HG02870 (cell line): ENCODE results near the gene EME2.

Experiments used
- ATAC-seq: cut with Tn5 transposase; IDR thresholded peaks from one replicate; pipeline ENCODE4 v1.9.1; 2021; ENCODE audit warnings: mild to moderate bottlenecking, moderate library complexity; ENCODE audit not compliant: unreplicated experiment

The EME2 gene

DNA sequence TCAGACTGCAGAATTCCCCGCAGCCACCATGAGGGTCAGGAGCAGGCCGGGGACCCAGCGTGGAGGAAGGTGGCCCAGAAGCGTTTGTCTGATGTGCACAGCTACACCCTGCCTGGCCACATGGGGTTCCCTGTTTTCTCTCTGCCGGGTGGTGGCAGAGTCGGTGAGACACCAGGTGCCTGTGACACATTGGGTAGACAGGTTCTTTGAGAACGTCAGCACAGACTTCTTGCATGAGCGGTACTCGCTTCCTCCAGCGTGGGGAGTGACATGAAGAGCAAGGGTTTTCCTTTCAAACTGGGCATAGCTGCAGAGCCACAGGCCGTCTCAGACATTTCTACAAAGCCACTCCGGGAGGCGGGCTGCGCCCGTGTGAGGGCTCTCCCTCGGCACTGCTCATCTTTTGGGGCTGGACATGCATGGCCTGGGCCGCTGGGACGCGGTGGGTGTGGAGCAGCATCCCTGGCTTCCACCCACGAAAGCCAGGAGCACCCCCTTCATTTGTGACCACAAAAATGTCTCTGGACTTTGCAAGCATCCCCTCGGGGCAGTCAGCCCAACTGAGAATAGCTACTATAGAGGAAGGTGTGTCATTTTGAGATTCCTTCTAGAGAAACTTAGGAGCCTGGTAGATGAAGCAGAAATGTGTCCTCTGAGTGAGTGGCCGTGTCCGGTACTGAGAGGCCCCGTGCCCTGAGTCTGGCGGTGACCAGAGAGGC, 27.3 kb upstream of the EME2 start:
- no peak for ATAC-seq

DNA sequence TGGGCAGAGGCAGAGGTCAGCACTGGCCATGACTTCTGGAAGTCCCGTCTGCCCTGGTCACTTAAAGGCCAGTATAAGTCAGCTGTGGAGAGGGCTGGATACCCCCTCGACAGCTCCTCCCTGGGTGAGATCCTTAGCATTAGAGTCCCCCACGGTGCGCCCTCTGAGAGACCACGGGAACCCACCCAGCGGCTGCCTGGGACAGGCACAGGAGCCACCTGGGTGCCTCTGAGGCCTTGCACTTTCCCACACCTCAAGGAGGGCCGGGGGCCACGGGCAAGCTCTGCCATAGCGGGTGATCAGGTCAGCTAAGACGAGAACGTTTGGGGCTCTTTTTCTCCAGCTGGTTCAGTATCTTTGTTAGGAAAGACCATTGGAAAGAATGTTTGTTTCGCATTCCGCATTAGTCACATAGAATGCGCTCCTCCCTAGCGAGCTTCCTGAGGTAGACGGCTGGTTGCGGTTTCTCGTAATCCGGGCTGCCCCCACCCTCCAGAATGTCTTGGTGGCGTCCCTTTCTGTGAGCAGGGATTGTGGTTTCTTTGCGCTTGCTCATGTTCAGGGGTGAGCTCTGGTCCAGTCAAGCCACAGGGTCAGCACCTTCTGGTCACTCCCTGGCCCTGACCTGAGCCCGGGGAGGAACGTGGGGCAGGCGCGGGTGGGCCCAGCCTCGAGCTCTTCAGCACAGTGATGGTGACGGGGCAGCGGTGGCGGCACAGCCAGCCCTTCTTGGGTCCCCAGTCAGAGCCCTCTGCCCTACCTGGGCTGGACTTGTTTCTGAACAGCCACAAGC, 26.5 kb upstream of the EME2 start:
- ATAC-seq, result no peak

DNA sequence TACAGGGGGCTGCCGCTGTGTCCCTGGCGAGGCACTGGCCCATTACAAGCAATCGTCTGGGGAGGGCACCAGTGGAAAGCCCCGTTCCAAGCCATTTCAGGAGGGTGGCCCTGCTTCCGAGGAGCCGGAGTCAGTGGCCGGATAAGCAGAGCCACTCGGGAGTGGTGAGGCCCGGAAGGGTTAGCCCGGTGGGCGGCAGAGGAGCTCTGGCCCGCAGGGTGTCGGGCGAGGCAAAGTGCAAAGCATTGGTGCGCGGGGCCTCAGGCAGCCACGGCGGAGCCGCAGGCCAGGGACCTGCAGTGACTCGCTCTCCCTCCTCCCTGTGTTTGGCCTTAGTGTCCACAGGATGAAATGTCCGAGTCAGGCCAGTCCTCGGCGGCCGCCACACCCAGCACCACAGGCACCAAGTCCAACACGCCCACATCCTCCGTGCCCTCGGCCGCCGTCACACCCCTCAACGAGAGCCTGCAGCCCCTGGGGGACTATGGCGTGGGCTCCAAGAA, 25.9 kb upstream of the EME2 start:
- ATAC-seq, result no peak

DNA sequence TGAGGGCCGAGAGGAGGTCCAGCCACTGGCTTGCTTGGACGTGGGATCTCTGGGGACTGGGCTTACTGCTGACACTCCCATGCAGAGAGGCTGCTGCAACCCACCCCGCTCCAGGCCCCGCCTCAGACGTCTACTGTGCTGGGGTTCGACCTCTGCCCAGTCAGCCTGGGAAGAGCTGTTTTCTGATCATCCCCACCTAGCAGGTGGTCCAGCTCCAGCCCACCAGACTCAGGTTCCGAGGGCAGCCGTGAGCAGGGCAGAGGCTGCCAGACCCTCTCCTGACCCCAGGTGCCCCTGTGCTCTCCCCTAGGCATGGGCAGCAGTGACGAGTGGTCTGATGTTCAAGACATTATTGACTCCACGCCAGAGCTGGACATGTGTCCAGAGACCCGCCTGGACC, 24.7 kb upstream of the EME2 start:
- ATAC-seq, result no peak

DNA sequence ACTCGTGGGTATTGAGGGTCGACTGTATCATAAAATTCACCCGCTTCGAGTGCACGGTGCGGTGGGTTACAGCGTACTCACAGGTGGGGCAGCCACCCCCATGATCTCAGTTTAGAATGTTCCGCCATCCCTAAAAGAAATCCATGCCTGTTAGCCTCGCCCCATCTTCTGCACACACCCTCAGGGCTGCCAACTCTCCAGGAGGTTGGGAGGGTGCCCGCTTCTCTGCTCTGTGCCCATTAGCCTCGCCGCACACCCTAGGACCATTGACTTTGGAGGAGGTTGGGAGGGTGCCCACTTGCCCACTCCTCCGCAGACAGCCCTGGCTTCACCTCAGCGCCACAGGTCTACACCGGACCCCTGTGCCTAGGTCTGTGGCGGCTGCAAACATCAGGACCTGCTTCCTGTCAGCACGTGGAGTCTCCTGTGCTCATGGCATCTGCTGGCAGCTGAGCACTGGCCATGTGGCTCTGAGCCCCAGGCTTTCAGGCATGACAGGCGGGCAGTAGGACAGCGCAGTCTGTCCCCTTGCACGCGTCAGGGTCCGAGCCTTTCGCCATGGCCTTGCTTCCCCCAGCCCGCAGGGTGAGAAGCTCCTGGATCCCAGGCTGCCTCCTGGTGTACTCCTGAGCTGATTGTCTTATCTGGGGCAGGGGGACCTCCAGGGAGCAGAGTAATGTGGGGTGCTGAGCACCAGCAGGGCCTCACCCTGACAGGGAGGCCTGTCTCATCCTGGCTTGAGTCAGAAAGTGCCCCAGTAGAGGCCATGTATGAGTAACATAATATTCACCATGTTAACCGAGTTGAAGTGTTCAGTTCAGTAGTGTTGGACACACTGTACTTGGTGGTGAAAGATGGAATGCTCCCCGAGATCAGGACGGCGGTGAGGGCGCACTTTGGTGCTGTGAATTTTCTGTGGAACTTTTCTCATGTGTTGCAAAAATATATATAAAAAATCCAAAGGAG, 23.2 kb upstream of the EME2 start:
- no peak for ATAC-seq

DNA sequence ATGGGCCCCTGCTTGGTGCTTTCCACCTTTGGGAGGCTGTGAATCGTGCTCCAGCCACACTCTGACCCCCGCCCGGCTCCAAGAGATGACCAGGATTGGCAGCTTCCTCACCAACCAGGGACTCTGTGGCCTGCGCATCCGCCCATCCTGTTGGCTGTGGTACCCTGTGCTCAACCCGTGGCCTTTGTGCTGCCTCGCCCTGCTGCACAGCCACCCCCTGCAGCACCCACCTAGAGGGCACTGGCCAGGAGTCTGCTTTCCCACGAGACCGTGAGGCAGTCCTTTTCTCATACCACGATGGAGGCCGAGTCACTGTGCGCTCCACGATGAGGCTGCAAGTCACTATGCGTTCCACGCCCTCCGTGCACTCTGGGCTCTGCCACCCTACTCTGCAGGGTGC, 20.7 kb upstream of the EME2 start:
- ATAC-seq, result no peak

DNA sequence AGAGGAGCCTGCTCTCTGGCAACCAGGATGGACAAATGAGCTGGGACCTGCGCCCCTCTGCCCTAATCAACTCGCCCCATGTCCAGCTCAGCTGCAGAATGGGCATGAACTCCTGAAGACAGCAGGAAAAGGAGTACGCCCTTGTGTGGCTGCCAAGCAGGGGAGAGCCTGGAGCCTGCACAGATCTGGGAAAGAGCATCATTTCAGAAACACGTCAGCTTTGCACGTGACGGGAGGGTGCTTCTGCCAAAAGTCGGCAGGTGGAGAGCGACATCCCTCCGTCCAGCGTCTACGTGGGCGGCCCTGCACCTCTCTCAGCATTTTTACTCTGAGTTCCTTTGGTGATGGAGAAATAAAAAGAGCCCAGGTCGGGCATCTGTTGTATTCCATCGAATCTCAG, 19.8 kb upstream of the EME2 start:
- no peak for ATAC-seq

DNA sequence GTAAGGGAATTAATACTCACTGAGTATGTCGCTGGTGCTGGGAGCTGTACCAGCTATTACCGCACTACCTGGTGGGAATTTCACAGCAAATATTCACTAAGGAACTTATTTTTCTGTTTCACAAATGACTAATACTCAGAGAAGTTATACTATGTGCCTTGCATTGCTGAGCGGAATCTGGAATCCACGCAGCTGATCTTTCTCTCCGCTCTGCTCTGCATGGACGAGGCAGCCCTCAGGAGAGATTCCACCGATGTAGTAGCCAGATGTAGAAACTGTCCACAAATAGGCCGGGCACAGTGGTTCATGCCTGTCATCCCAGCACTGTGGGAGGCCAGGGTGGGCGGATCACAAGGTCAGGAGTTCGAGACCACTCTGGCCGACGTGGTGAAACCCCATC, 18.4 kb upstream of the EME2 start:
- ATAC-seq, result no peak

DNA sequence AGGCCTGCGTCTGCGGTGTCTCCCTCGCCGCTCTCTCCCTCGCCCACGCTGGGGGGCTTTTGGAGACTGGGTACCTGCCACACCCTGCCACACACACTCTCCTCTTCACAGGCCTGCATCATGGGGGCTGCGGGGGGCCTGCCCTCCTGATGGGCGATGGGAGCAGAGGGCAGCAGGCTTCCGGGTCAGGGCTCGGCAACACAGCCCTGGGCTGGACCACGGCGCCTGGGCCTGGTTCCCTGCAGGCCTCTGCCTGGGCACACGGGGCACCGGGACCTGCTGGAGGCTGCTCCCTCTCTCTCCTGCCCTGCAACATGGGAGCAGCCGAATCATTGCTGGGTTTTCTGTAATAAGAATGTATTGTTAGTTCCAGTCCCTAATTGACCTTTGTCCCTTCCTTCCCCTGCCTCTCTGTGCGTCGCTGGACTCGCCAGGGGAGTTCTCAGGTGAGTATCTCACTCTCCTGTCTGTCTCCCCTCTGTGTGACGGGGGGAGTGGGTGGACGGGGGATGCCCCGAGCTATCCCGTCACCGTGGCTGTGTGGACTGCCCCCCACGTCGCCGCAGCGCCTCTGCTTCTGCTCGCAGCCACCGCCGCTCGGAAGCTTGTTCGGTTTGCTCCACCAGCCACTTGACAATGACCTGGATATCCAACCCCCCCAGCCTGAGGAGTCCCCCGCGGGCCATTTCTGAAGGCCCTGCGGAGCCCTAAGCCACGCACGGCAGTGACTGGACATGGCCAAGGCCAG, 14.7 kb upstream of the EME2 start:
- no peak for ATAC-seq

DNA sequence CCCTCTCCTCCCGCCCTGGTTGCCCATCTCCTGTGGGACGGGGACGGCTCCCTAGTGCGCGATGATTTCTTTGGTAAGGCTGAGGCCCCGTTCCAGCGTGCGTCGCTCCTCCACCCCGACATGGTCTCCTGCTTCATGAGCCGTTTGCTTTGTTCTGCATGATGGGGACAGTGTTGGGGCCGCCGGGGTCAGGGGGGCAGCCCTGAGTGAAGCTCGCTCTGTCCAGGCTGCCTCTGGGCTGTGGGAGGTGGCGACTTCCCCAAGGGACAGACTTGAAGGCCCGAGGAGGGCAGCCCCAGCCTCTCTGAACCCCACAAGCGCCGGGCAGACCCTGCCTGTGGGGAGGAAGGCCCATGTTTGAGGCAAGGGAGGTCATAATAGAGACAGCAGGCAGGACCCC, 13.7 kb upstream of the EME2 start:
- no peak for ATAC-seq

DNA sequence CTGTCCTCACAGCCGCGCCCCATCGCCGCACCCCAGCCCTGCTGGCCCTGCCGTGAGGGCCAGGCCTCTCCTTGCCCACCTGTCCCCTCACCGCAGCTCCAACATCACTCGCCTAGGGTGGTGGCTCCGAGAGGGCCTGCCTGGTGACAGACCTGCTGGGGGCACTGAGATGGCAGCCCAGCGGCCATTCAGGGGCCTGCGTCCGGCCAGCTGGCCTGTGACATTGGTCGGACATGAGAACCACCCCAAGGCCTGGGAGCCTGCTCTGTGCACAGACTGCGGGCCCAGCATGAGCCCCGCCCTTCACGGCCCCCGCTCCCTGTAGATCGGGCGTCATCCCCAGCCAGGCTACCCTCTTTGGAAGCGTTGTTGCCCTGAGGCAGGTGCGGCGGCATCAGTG, 13.1 kb upstream of the EME2 start:
- no peak for ATAC-seq

DNA sequence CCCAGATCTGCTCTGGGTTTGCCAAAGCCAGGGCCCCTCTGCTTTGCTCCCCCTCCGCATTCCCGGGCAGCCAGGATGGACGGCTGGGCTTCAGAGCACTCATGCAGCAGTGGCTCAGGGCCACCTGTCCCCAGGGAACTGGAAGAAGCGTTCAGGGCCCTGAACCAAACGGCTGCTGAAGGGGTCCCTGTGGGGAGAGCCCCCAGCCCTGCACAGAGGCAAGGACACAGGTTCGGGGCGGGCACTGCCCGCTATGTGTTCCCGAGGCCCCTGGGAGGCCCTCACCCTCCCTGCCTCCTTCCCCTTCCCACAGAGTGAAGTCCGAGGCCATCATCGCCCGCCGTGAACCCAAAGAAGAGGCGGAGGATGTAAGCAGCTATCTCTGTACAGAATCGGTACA, 11.7 kb upstream of the EME2 start:
- ATAC-seq, result no peak

DNA sequence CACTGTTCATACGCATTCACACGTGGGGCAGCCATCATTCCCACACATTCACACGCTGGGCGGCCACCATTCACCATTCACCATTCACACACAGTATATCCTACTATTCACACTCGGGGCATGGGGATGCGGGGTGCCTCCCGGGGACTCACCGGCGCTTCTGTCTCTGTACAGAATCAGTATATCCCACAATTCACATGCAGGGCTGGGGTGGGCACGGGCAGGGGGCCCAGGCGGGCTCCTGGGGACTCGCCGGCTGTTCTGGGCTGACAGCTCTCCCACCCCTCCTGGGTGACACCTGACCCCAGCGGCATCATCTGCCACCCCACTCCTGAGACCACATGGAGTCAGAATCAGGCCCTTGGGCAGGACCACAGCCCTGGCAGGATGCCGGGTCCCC, 10.9 kb upstream of the EME2 start:
- no peak for ATAC-seq

DNA sequence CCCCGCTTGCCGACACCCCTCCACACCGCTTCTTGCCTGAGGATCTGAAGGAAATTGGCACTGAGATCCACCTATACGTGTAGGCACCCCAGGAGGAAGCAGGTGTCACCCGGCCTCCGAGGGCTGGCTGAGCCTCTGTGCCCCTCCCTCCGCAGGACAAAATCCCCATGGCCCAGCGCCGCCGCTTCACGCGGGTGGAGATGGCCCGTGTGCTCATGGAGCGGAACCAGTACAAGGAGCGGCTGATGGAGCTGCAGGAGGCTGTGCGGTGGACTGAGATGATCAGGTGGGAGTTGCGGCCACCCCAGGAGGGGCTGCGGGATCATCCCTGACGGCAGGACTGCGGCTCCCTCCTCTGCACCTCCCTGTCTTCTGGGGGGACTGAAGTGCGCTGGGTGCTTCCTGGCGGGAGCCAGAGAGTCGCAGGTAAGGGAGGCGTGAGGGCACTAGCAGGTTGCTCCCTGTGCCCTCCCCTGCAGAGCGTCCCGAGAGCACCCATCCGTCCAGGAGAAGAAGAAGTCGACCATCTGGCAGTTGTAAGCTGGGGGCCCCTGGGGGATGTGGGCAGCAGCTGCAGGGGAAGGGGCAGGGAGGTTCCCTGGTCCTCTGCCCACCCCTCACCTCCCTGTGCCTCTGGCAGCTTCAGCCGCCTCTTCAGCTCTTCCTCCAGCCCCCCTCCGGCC, 10.3 kb upstream of the EME2 start:
- no peak for ATAC-seq

DNA sequence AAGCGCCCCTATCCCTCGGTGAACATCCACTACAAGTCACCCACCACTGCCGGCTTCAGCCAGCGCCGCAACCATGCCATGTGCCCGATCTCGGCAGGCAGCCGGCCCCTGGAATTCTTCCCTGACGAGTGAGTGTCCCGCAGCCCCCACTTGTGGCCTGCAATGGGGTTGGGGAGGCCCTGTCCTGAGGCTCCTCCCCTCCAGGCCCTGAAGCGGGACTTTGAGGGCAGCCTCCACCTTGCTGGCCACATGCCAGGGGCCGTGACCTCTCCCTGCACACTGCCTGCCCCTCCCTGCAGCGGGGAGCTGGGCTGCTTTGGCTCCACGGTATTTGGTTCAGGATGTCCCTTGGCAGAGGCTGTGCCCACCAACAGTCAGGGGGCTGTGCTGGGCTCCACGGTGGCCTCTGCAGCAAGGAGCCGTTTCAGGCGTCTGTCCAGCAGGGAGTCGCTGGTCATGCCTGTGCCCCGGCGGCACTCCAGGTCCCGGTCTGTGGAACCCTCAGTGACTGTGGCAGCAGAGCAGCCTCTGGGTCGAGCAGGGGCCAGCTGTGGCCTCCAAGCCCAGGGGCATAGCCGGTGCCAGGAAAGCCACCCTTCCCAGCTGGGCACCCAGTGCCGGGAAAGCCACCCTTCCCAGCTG, 9.6 kb upstream of the EME2 start:
- no peak for ATAC-seq

DNA sequence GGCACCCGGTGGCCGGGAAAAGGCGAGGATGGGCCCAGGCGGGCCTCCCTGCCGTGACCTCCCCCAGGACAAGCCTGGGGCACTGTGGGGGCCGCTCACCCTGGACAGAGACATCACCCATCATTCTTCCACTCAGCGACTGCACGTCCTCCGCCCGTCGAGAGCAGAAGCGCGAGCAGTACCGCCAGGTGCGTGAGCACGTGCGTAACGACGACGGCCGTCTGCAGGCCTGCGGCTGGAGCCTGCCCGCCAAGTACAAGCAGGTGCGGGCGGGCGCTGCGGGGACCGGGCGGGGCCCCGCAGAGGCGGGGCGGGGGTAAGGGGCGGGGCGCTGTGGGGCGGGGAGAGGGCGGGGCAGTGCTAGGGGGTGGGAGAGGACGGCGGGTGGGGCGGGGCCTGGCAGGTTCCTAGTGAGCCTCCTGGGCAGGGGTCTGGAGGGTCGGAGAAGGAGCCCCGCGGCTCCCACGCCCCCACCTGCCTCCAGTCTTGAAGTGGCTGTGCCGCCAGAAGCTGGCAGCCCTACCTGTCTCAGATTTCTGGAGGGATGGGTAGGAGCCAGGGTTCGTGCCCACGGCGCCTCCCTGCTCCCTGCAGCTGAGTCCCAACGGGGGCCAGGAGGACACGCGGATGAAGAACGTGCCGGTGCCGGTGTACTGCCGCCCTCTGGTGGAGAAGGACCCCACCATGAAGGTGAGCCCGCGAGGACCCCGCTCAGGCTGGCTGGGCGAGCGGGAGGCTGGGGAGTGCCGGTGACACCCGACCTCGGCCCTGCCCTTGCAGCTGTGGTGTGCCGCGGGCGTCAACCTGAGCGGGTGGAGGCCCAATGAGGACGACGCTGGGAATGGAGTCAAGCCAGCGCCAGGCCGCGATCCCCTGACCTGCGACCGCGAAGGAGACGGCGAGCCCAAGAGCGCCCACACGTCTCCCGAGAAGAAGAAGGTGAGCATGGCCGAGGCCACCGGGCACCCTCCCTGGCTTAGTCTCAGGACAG, 8.8 kb upstream of the EME2 start:
- ATAC-seq, result no peak

DNA sequence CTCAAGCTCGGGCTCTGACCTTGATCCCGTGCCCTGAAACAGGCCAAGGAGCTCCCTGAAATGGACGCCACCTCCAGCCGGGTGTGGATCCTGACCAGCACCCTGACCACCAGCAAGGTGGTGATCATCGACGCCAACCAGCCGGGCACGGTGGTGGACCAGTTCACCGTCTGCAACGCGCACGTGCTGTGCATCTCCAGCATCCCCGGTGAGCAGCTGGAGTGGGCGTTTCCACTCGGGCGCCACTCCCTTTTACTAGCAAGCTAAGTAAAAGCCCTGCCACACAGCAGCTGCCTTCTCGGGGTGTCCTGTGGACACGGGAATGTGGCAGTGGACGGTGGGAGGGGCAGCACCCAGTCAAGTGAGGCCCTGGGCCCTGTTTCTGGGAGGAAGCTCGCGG, 7.6 kb upstream of the EME2 start:
- ATAC-seq, result no peak

DNA sequence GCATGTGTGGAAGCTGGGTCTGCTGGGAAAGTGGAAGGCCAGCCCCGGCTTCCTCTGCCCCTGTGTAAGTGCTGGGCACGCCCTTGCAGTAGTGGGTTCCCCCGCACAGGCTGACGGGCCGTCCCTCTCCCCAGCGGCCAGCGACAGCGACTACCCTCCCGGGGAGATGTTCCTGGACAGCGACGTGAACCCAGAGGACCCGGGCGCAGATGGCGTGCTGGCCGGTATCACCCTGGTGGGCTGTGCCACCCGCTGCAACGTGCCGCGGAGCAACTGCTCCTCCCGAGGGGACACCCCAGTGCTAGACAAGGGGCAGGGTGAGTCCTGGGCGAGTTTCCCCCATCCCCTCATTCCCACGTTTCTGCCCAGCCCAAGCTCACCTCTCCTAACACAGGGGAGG, 6.8 kb upstream of the EME2 start:
- no peak for ATAC-seq
